HCEC 1CT (cell line): ENCODE measurements around the gene XAF1.
"Not testable (repeated sequence)": the region's sequence is repeated elsewhere in the genome, so short reads cannot be mapped to it uniquely, and the experiment has no call there.

Source experiments
- DNase-seq: peaks from one replicate; pipeline ENCODE4 v3.0.0-alpha.2; 2017

Gene XAF1

GRCh38 chr17:6755281-6755680, 565 bp upstream of the XAF1 start:
- DNase-seq = peak; percentile 1

- DNase-seq = no peak
Measured at GRCh38 chr17:6756425-6757031, 682 bp downstream of the XAF1 start.

DNA sequence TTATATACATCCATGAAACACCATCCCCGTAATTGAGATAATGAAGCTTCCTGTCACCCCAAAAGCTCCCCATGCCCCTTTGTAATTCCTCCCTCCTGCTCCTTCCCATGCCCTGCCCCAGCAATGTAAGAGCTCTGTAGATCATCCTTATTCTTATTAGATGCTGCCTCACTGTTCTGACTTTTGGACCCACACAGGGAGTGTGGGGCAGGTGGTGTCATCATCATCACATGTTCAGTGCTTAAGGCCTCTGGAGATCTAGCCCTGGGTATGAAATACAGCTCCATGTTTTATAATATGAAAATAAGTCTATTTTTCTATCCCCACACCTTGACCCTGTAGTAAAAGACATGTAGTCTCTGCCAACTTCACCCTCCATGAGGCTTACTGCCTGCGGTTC, 1.9 kb downstream of the XAF1 start:
- no peak for DNase-seq

GRCh38 chr17:6761779-6762178, 5.9 kb downstream of the XAF1 start:
- no peak for DNase-seq

DNA sequence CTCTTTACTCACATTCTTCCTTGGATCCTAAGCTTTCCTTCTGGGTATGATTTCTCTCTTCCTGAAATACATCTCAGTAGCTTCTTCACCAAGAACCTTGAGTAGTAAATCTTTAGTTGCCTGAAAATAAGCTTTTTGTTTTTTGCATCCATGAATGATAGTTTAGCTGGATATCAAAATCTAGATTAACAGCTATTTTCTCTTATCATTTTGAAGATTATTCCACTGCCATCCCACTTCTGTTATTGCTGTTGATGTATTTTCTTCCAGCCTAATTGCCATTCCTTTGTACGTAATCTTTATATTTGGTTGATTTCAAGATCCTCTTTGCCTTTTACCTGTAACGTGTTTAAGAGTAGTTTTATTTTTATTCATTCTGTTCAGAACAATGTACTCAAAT, 12.6 kb downstream of the XAF1 start:
- DNase-seq = no peak

DNA sequence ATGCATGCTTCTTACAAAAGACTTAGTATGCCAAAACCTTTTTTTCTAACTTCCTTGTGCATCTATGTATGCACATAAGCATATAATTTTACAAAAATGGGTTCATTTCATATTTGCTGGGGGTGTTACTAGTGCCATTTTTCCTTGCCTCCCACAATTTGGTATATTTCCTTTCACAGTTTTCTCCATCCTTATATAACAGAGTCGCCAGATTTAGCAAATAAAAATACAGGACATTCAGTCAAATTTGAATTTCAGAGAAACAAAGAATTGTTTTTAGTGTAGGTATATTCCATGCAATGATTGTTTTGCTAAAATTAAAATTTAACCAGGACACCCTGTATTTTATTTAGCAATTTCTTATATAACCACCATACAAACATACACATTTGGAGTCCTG, 16.2 kb downstream of the XAF1 start:
- DNase-seq = no peak

- DNase-seq = not testable (repeated sequence)
Measured at GRCh38 chr17:6774906-6775305, 19.1 kb downstream of the XAF1 start.

GRCh38 chr17:6775871-6776405, 20.1 kb downstream of the XAF1 start, which contains the start of gene FBXO39:
Gene FBXO39 (plus strand): TSS chr17:6776215. CDS start chr17:6779869, 3,654 bp downstream.
- no peak for DNase-seq

GRCh38 chr17:6779411-6779810, 23.6 kb downstream of the XAF1 start:
- DNase-seq = no peak

GRCh38 chr17:6780001-6780400, 24.2 kb downstream of the XAF1 start:
- DNase-seq = no peak

DNA sequence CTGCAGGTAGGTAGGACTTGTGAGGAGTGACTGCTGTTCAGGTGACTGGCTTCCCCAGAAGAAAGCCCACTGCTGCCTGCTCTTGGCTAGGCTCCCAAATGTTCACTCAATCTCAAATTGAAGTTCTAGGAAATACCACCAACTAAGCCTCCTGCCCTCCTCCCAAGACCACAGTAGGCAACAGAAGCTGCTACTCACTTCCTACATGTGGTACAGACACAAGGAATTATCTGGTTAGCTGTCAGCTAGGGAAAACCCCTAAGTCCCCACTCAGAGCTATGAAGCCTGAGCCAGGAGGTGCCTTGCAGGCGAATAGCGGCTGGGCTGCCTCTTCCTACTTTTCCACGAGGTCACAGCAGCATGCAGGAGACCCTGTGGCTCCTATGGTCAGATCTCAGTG, 25.0 kb downstream of the XAF1 start:
- DNase-seq = no peak

DNA sequence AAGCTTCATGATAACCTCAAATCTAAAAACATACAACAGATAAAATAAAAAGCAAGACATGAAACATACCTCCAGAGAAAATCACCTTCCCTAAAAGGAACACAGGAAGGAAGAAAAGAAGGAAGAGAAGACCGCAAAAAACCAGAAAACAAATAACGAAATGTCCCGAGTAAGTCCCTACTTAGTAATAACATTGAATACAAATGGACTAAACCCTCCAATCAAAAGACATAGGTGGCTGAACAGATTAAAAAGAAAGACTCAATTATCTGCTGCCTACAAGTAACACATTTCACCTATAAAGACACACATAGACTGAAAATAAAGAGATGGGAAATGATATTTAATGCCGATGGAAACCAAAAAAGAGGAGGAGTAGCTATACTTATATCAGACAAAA, 26.4 kb downstream of the XAF1 start:
- no peak for DNase-seq

GRCh38 chr17:6786618-6787017, 30.8 kb downstream of the XAF1 start:
- DNase-seq = peak; percentile 74

DNA sequence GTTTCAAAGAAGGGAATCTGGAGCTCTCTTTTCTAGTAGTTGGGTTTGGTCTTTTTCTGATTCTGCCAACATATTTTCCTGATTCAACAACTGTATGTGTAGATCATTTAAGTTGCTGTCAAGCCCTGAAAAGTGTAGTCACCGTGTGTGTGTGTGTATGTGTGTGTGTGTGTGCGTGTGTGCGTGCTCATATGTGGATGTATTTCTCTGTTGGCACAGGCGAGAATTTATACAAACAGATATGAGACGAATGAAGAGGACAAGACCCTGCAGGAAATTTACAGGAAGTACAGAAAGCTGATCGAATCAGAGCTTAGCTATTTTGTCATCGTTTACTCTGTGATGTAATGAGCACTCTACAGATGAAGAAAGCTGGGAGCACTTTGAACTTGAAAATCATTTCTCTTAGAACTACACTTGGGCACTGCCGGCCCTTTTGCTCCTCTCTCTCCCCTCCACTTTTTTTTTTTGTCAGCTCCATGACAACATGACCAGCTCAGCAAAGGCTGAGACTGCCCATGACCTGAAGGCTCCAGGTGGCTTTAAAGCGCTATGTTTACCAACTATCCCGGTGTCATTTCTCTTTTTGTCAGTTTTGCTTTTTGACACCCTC, 31.3 kb downstream of the XAF1 start:
- DNase-seq = no peak

GRCh38 chr17:6789146-6789545, 33.3 kb downstream of the XAF1 start:
- no peak for DNase-seq

GRCh38 chr17:6793748-6794493, 38.1 kb downstream of the XAF1 start:
- DNase-seq = no peak

GRCh38 chr17:6796017-6796886, 40.4 kb downstream of the XAF1 start:
- no peak for DNase-seq

GRCh38 chr17:6796887-6797490, 41.1 kb downstream of the XAF1 start:
- DNase-seq = peak; percentile 23

GRCh38 chr17:6797718-6798351, 42.0 kb downstream of the XAF1 start:
- no peak for DNase-seq

- DNase-seq = no peak
Measured at GRCh38 chr17:6799738-6800137, 43.9 kb downstream of the XAF1 start.

- no peak for DNase-seq
Measured at GRCh38 chr17:6800422-6801027, 44.7 kb downstream of the XAF1 start.

- no peak for DNase-seq
Measured at GRCh38 chr17:6811510-6811909, 55.7 kb downstream of the XAF1 start.
